ENCODE measurements around the gene PTPN18. TPM values are rescaled to one million over a fixed set of nuclear protein-coding genes. Genes with fewer than 3 reads are reported as not detected.

Gene PTPN18
- total and polyA plus RNA-seq, 7 donors: 30.0 to 113 (median 39.2) TPM

Small RNAs within 50 kb of the gene (small RNA-seq; reads per million reads assigned to genes)
- gene AC132479.1: 0 reads per million in 3 donors

Other genes with a start within 250 kb of the PTPN18 start
- not detected for gene POTEF, start 226.8 kb upstream of the PTPN18 start, total RNA-seq
- gene POTEF, start 226.8 kb upstream of the PTPN18 start, polyA plus RNA-seq: not detected
- gene CCDC74B, start 210.9 kb upstream of the PTPN18 start, total RNA-seq: 1 to 10 TPM; 3.2 to 9.7 (median 4.1) TPM
- gene CCDC74B, start 210.9 kb upstream of the PTPN18 start, polyA plus RNA-seq: 1 to 10 TPM in 1 of 3 donors, under 1 TPM in 1, not detected in 1; 0.60 to 1.6 TPM
- gene SMPD4, start 174.5 kb upstream of the PTPN18 start, total RNA-seq: 10 to 100 TPM; 18.1 to 47.9 (median 26.2) TPM
- 10 to 100 TPM; 12.3 to 42.7 (median 15.6) TPM for gene SMPD4, start 174.5 kb upstream of the PTPN18 start, polyA plus RNA-seq
- gene MZT2B, start 173.8 kb upstream of the PTPN18 start, total RNA-seq: 100 to 1,000 TPM in 3 of 4 donors, 10 to 100 TPM in 1; 97.8 to 187 (median 162) TPM
- gene MZT2B, start 173.8 kb upstream of the PTPN18 start, polyA plus RNA-seq: 100 to 1,000 TPM; 152 to 259 (median 215) TPM
- not detected for gene TUBA3E, start 157.6 kb upstream of the PTPN18 start, total RNA-seq
- under 1 TPM in 1 of 3 donors, not detected in 2; 0.09 TPM for gene TUBA3E, start 157.6 kb upstream of the PTPN18 start, polyA plus RNA-seq
- gene IMP4, start 13.2 kb upstream of the PTPN18 start, total RNA-seq: 100 to 1,000 TPM in 1 of 4 donors, 10 to 100 TPM in 3; 71.2 to 130 (median 81.2) TPM
- gene IMP4, start 13.2 kb upstream of the PTPN18 start, polyA plus RNA-seq: 10 to 100 TPM; 48.0 to 85.0 (median 51.3) TPM
- gene POTEI, start 153.3 kb downstream of the PTPN18 start, total RNA-seq: not detected
- under 1 TPM in 1 of 3 donors, not detected in 2; 0.03 TPM for gene POTEI, start 153.3 kb downstream of the PTPN18 start, polyA plus RNA-seq
- gene CFC1B, start 165.2 kb downstream of the PTPN18 start, total RNA-seq: not detected
- gene CFC1B, start 165.2 kb downstream of the PTPN18 start, polyA plus RNA-seq: not detected
- not detected for gene CFC1, start 243.5 kb downstream of the PTPN18 start, total RNA-seq
- gene CFC1, start 243.5 kb downstream of the PTPN18 start, polyA plus RNA-seq: under 1 TPM in 2 of 3 donors, not detected in 1; 0.29 to 0.69 TPM

All from sigmoid colon (tissue), 7 donors.